ENCODE results near the gene LZTR1.
A peak's percentile ranks its signal among the peaks of the same experiment; 100 is the strongest.
"Not testable (repeated sequence)": the region's sequence is repeated elsewhere in the genome, so short reads cannot be mapped to it uniquely, and the experiment has no call there.

Gene LZTR1

DNA sequence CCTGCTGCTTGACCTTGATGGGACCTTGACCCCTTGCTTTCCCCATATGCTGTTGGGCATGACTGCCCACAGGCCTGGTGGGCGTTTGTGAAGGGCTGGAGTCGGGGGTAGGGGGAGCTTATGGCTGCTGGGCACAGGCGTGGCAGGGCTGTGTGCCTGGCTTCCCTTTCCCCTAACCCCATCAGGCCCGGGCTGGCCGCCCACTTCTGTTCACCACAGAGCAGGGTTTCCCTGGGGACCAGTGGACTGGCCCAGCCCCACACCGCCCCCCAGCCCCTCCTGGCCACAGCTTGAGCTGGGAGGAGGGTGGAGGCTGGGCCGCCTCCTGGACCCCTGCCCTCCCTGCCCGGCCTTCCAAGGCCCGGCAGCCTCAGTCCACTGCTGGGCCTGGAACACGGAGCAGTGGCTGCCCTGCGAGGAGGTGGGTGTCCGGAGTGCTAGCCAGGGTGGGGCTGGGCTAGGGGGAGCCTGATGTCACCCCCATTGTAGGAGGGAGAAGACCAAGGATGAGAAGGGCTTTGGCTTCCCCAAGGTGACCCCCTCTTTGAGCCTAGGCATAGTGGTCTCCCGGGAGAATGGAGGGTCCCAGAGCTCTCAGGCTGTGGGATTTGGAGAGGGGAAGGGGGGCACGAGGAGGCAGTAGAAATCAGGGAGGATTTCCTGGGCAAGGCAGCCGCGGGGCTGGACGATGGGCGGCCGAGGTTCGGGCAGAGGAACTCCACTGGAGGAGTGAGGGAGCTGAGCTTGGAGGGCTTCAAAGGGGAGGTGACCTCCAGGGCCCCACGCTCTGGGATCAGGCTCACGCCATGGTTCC, 15.0 kb upstream of the LZTR1 start, which contains the start of gene AIFM3:
Gene AIFM3, plus strand, starts transcription at position 373 of the 814 bp plus-strand sequence. CDS start 690 bp downstream, outside the sequence.
- DNase-seq = no peak

DNA sequence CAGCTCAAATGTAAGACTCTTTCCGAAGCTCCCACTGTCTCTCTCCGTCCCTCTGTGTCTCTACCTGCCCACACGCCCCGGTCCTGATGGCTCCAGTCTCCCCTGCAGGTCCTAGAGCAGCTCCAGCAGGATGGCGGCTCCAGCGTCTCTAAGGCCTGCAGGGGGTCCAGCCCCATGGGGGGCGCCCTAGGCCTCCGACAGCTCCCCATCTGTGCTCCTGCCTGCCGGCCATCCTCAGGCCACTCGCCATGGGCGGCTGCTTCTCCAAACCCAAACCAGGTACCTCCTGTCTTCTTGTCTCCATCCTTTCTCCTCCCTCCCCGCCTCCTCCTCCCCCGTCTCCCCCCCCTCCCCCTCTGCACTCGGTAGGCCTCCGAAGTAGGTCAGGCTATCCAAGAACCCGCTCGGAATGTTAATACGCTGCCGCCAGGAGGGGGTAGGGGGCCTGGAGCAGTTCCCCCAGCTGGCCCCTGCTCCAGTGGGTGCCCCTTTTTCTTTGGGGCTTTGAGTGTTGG, 14.3 kb upstream of the LZTR1 start:
- no peak for DNase-seq

DNA sequence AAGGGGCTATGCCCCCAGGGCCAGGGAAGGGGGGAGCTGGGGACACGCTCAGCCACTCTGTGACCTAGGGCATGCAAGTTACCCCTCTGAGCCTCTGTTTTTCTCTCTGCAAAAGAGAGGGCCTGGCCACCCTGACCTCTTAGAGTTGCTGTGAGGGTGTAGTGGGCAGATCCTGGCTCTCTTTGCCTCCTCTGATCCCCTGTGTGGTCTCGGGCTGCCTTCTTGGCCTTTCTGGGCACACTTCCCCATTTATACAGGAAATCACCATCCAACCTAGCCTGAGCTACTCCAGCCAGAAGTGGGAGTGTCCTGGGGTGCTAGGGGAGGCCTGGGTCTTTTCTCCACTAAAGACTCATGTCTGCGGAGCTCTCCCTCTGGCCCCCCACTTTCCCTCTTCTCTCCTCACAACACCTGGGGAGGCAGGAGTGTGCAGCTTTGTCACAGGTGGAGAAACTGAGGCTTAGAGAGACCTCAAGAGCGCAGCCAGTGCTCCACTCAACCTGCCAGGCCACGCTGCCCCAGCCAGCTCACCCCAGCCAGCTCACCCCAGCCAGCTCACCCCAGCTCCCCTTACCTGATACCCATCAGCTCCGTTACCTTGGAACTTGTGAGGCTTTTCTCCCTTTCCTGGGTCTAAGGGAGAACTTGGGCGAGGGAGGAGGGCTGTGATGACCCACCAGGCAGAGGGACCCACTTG, 13.7 kb upstream of the LZTR1 start:
- DNase-seq = no peak

DNA sequence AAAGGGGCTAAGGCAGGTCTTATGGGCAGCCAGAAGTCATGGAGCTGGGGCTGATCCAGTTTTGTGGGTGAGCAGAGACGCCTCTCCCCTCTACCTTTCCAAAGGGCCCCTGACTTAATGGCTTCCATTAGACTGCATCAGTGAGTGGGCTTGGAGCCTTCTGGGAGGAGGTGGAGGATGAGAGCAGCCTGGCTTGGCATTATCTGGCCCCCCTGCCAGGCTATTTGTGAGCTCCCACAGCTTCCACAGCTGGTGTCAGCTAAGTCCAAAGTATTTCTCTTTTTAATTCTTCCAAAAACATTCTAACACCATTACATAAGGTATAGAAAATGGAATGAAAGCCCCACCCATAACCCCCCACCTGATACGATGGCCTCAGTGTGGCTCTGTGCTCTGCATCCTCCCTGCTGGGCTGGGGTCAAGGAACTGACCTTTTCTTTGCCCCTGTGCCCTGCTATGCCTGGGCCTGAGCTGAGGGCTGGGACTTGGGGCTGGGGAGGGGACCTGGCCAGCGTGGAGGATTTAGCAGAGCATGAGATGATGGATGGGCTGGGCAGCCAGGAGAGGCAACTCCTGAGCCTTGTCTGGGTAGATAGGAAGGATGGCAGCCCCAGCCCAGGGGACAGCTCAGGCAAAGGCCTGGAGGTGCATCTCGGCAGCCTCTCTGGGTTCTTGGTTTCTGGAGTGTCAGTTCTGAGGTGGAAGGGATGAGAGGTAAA, 11.0 kb upstream of the LZTR1 start:
- peak; percentile 76 for DNase-seq

DNA sequence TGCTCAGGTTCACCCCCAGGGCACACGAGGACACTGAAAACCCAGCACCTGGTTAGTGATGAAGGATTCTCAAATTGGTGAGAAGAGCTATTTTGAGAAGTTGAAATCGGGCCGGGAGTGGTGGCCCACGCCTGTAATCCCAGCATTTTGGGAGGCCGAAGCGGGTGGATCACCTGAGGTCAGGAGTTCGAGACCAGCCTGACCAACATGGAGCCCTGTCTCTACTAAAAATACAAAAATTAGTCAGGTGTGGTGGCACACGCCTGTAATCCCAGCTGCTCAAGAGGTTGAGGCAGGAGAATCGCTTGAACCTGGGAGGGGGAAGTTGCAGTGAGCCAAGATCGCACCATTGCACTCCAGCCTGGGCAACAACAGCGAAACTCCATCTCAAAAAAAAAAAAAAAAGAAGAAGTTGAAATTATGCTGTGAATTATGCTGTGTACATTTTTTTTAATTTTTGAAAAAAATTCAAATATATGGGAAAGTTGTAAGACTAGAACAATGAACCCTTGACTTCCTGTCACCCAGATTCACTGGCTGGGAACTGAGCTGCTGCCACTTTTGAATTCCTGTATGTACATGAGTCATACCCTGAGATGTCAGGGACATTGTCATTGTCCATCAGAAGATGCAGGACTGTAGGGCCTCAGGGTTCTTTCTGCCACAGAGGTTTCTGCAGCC, 9.9 kb upstream of the LZTR1 start:
- not testable (repeated sequence) for DNase-seq

- DNase-seq = no peak
These were observed 9.0 kb upstream of the LZTR1 start for GRCh38 chr22:20972933-20973577.

GRCh38 chr22:20973634-20974286, 8.3 kb upstream of the LZTR1 start:
- no peak for DNase-seq

DNA sequence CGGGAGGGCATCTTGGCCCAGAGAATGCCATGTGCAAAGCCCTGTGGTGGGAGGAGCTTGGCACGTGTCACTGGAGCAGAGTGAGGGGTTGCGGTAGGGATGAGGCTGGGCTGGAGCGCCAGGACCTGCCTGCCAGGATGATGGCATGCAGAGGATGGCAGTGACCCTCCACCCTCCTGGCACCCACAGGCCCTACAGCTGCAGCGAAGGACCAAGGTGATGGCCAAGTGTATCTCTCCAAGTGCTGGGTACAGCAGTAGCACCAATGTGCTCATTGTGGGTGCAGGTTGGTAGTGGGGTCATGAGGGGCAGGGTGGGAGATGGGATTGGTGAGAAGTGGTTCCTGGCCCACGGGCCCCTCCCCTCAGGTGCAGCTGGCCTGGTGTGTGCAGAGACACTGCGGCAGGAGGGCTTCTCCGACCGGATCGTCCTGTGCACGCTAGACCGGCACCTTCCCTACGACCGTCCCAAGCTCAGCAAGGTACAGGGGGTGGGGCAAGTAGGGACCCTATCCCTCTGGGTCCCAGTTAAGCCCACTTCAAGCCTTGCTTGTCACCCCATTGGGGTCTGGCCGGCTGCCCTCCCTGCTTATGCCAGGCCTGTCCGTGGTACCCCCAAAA, 7.7 kb upstream of the LZTR1 start:
- no peak for DNase-seq

GRCh38 chr22:20975541-20976290, 6.4 kb upstream of the LZTR1 start:
- no peak for DNase-seq

DNA sequence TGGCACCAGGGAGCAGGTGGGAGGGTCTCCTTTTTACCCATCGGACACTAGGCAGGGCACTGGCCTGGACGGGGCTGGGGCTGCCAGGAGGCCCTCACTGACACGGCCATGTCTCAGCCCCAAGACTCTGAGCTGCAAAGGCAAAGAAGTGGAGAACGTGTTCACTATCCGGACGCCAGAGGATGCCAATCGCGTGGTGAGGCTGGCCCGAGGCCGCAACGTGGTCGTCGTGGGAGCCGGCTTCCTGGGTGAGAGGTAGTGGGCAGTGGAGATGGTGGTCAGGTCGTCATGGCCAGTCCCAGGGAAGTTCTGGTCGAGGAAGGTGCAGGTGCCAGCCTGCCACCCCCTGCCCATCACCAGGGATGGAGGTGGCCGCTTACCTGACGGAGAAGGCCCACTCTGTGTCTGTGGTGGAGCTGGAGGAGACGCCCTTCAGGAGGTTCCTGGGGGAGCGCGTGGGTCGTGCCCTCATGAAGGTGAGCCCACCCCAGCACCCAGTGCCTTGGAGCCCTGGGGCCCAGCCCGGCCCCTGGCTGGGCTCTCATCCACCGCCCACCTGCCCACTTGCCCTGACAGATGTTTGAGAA, 5.7 kb upstream of the LZTR1 start:
- DNase-seq = no peak

DNA sequence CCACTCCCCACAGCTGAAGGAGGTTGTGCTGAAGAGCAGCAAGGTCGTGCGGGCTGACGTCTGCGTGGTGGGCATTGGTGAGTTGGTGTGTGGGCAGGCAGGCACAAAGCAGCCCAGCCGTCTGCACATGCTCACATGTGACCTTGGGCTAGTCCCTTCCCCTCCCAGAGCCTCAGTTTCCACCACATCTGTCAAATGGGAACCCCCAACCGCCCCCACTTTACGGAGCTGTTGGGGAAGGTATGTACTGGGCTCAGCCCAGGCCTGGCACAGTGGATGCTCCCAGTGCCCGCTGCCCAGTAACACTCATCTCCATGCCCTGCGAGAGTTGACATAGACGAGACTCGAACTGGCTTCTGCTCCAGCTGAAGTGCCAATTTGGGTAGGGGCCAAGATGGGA, 5.1 kb upstream of the LZTR1 start:
- no peak for DNase-seq

GRCh38 chr22:20977516-20978170, 4.5 kb upstream of the LZTR1 start:
- no peak for DNase-seq

DNA sequence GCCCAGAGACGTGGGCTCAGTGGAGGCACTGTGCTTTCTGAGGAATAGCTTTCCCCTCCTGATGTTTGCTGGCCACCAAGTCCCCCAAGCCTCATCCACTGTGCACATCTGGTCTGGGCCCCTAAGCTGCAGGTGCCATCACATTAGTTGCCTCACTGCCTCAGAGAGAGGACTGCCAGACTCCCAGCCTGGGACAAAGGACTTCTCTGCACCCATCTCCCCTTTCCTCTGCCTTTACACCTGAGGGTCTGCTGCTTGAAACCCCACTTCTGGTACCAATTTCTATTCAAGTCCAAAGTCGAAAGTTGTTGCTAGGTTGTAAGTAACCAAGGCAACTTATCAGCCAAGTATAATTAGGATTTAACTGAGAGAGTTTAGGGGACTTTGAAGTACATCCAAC, 3.7 kb upstream of the LZTR1 start:
- DNase-seq = no peak

DNA sequence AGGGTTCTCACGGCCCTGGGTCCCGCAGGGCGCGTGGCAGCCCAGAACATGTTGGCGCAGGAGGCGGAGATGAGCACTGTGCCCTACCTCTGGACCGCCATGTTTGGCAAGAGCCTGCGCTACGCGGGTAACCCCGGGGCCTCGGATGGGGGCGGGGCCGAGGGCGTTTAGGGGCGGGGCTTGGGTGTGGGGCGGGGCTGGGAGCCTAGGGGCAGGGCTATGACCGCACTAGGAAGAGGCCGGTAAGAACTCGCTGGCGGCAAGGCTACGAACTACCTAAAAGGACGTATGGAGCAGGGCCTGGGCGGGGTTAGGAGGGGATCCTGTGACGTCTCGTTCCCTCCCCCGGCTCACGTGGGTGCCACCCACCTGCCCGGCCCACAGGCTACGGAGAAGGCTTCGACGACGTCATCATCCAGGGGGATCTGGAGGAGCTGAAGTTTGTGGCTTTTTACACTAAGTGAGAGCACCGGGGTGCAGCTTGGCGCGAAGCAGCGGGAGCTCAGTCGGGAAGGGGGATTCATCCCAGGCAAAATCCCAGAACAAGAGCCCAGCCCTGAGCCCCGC, 2.8 kb upstream of the LZTR1 start:
- DNase-seq = no peak

- DNase-seq = no peak
These were observed 2.1 kb upstream of the LZTR1 start for GRCh38 chr22:20979940-20980453.

GRCh38 chr22:20980523-20980922, 1.6 kb upstream of the LZTR1 start:
- DNase-seq = no peak

DNA sequence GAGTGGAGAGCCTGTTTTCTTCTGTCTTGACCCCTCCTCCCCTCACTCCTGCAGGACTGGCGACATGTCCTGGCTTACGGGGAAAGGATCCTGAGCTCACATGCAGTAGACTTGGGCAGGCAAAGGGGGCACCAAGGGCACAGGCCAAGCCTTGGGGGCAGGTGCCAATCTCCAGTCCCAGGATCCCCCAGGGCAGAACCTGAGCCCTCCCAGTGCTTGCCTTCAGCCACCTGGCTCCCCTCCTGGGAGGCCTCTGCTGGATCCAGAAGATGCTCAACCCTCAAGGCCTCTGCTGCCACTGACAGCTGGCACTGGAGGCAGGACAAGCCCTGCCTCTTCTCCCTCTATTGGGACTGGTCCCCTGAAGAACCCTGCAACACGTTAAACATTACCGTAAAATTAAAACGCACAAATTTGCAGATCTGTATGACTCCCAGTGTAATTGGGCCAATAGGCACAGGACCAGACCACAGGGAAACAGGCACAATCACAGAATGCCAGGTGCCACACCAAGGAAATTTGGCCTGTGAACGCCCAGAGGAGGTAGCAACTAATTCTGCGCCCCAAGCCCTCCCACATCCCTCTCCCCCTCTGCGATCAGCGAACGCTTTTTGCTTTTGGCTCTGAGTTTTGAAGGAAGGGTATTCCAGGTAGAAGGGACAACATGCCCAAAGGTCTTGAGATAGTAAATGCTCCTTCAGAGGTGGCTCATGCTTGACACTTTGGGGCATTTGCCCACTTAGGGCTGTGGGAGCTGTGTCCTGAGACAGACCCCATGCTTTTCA, 967 bp upstream of the LZTR1 start:
- no peak for DNase-seq

GRCh38 chr22:20982563-20982882, 426 bp downstream of the LZTR1 start:
- DNase-seq = no peak
